Heart left ventricle (tissue), 16 donors: ENCODE results near the gene ZNF565. TPM values are rescaled to one million over a fixed set of nuclear protein-coding genes. Genes with fewer than 3 reads are reported as not detected.

Experiments used
- ATAC-seq, 4 donors: fragments of 200-7000 bp; cut with Tn5 transposase; one replicate each; pipeline ENCODE4 v1.9.1; 2020 to 2022; ENCODE audit warnings: moderate library complexity in 4 of 4, mild to moderate bottlenecking in 3 of 4, moderate number of reproducible peaks in 1 of 4
- DNase-seq, 5 donors: peaks; one replicate each; pipeline ENCODE4 v3.0.0-alpha.2; 2020
- H3K27ac ChIP-seq, 12 donors: fragments of 200-600 bp; sonication (generic) in 4 of 12; one replicate each; pipeline versions ENCODE4 v1.5.0 to v1.8.0; 2016 to 2022; ENCODE audit warnings: mild to moderate bottlenecking in 2 of 12
- H3K27me3 ChIP-seq, 9 donors: fragments of 200-600 bp; sonication (generic) in 2 of 9; one replicate each; pipeline versions ENCODE4 v1.5.1 to v1.8.0; 2016 to 2022; ENCODE audit warnings: mild to moderate bottlenecking in 3 of 9
- H3K36me3 ChIP-seq, 9 donors: fragments of 200-600 bp; sonication (generic) in 2 of 9; one replicate each; pipeline versions ENCODE4 v1.5.0 to v1.8.0; 2018 to 2022; ENCODE audit warnings: mild to moderate bottlenecking in 2 of 9
- H3K4me1 ChIP-seq, 12 donors: fragments of 200-600 bp; sonication (generic) in 4 of 12; one replicate each; pipeline versions ENCODE4 v1.5.0 to v1.8.0; 2016 to 2022; ENCODE audit warnings: mild to moderate bottlenecking in 3 of 12
- H3K4me3 ChIP-seq, 12 donors: fragments of 200-600 bp; sonication (generic) in 4 of 12; one replicate each; pipeline versions ENCODE4 v1.5.0 to v1.8.0; 2017 to 2022; ENCODE audit warnings: mild to moderate bottlenecking in 9 of 12, moderate library complexity in 4 of 12
- H3K9me3 ChIP-seq, 12 donors: fragments of 200-600 bp; sonication (generic) in 4 of 12; one replicate each; pipeline versions ENCODE4 v1.5.0 to v1.8.0; 2016 to 2022; ENCODE audit warnings: mild to moderate bottlenecking in 1 of 12
- POLR2A ChIP-seq, 2 donors: fragments of 450-650 bp; IDR thresholded peaks; one replicate each; pipeline ENCODE4 v1.6.1; 2017; ENCODE audit warnings: antibody characterized with exemption in 2 of 2, mild to moderate bottlenecking in 2 of 2, moderate library complexity in 2 of 2
- WGBS, 4 donors: extraction: QIAGEN DNeasy Blood & Tissue Kit in 2 of 4; methylation state at CpG; one replicate each; pipeline versions ENCODE4 v1.1.5 to v1.1.7; 2013 to 2018; 5-methylcytosine and 5-hydroxymethylcytosine counted together
- intact Hi-C, 10 donors: fragments of 100-400 bp; cut with DNase I; formaldehyde crosslinking; loops; one replicate each; pipeline versions ENCODE4 v1.11.1 to v1.14.2; 2022
- polyA plus RNA-seq, 2 donors: library from polyadenylated mRNA; stranded (reverse); fragments of 200-250 nt; gene quantifications; one replicate each; pipeline ENCODE4 v1.2.3, GENCODE V29; 2013
- total RNA-seq, 9 donors: library from RNA; depleted of rRNA in 2 of 9; stranded (reverse); fragments of >200 nt in 2 of 9; fragmentation: NEBNext Ultra II Directional in 3 of 9; extraction: Animal tissue kit (Norgen Biotek cat#: 25700) in 3 of 9; gene quantifications; one replicate each; pipeline versions ENCODE4 v1.1.0 to v1.2.4, GENCODE V29; 2016 to 2023
- TF ChIP-seq, protein P1 (sequence below), 12 donors: fragments of 200-600 bp; sonication (generic) in 4 of 12; IDR thresholded peaks; one replicate each; pipeline versions ENCODE4 v1.5.0 to v1.8.0; 2018 to 2022; ENCODE audit warnings: antibody characterized with exemption in 12 of 12, mild to moderate bottlenecking in 5 of 12
- donor health status: ischemic (EF 13 %, LVEDD 7.1; RV severe dilation, severe dysfunction).
- donor health status: healthy with polysubstance abuse.
- donor health status: DM: no; HTN: yes; CAD: no.
- donor health status: DM: no; HTN: no; CAD: no.
- donor health status: ischemic (EF 25% LVEDD 6.9; RV normal size, moderate dysfunction).
- donor health status: ischemic (EF 25% LVEDD 5.7; RV mildly dilated, moderate dysfunction).
- donor health status: healthy.
- donor health status: DM: yes; HTN: yes; CAD: no.
- donor health status: ischemic (EF 35%, LVEDD 5.7; RV mildly dilated, moderate dysfunction).
- donor health status: nonischemic (EF 11% LVEDD 7.7; RV severe dilation, severe dysfunction).
- donor health status: DM: yes; HTN: yes; CAD: no.
- donor health status: PGD.
- donor health status: ischemic (EF 29% LVEDD 5.4; RV normal size, mild dysfunction).
- donor health status: nonischemic (EF 23%, LVEDD 6.1; RV moderate dilation, normal function).

ZNF565 gene
- total and polyA plus RNA-seq, 11 donors, result 2.3 to 4.3 (median 3.0) TPM

- Histone ChIP-seq H3K27me3 (no peaks in the 10 kb centered on the region), H3K27ac (peak overlapping the region; percentile 19 to 85 (median 68)), H3K4me3 (no peak overlapping the region), H3K36me3 (peaks cover 0 to 29% (median 14%) of the 10 kb centered on the region in 9 donors), H3K4me1 (peaks cover 0 to 21% (median 14%) of the 10 kb centered on the region in 12 donors), H3K9me3 (no peaks in the 10 kb centered on the region)
- TF ChIP-seq, protein P1, sequence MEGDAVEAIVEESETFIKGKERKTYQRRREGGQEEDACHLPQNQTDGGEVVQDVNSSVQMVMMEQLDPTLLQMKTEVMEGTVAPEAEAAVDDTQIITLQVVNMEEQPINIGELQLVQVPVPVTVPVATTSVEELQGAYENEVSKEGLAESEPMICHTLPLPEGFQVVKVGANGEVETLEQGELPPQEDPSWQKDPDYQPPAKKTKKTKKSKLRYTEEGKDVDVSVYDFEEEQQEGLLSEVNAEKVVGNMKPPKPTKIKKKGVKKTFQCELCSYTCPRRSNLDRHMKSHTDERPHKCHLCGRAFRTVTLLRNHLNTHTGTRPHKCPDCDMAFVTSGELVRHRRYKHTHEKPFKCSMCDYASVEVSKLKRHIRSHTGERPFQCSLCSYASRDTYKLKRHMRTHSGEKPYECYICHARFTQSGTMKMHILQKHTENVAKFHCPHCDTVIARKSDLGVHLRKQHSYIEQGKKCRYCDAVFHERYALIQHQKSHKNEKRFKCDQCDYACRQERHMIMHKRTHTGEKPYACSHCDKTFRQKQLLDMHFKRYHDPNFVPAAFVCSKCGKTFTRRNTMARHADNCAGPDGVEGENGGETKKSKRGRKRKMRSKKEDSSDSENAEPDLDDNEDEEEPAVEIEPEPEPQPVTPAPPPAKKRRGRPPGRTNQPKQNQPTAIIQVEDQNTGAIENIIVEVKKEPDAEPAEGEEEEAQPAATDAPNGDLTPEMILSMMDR (IDR thresholded peaks at IDR 0.05), result no peak
- peak in 3 of 5 donors; percentile 32 to 69 (median 44) for DNase-seq
- intact Hi-C loops, result loop anchor here in 2 of 10 donors (1.0 to 5.0 kb wide), 2 partner anchors 17 to 172 kb away; partner anchors contain the start of genes COX7A1 (in 1 of the 2) and SDHAF1 (in 1 of the 2)
- peak; percentile 40 to 76 (median 60) for ATAC-seq
- WGBS, 4 donors, result 20 to 34% (median 29%) methylated on average over 9 of the region's 9 CpGs
Observed at GRCh38 chr19:36169084-36169760, 45.2 kb downstream of the ZNF565 start.

DNA sequence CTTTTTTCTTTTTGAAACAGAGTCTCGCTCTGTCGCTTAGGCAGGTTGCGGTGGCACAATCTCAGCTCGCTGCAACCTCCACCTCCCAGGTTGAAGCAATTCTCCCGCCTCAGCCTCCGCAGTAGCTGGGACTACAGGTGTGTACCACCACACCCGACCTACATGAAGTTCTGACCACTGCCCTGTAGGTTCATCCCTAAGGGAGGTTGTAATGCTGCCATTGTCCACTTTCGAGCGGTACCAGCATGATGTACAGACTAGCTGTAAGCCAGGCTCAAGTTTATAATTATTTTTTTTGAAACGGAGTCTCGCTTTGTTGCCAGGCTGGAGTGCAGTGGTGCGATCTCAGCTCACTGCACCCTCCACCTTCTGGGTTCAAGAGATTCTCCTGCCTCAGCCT is 50.7 kb downstream of the ZNF565 start:
- DNase-seq, result no peak
- no peak for ATAC-seq
- Histone ChIP-seq H3K36me3 (peaks cover 0 to 39% (median 22%) of the 10 kb centered on the region in 9 donors), H3K27me3 (no peaks in the 10 kb centered on the region), H3K9me3 (no peaks in the 10 kb centered on the region), H3K4me1 (peaks cover 0 to 11% (median 4%) of the 10 kb centered on the region in 12 donors), H3K4me3 (no peak overlapping the region), H3K27ac (no peak overlapping the region)
- no peak for TF ChIP-seq POLR2A (IDR thresholded peaks at IDR 0.05)
- TF ChIP-seq, protein P1 (IDR thresholded peaks at IDR 0.05), result no peak
- intact Hi-C loops, result no loop called here
- WGBS, 4 donors, result 93 to 98% (median 95%) methylated on average over 12 of the region's 12 CpGs

DNA sequence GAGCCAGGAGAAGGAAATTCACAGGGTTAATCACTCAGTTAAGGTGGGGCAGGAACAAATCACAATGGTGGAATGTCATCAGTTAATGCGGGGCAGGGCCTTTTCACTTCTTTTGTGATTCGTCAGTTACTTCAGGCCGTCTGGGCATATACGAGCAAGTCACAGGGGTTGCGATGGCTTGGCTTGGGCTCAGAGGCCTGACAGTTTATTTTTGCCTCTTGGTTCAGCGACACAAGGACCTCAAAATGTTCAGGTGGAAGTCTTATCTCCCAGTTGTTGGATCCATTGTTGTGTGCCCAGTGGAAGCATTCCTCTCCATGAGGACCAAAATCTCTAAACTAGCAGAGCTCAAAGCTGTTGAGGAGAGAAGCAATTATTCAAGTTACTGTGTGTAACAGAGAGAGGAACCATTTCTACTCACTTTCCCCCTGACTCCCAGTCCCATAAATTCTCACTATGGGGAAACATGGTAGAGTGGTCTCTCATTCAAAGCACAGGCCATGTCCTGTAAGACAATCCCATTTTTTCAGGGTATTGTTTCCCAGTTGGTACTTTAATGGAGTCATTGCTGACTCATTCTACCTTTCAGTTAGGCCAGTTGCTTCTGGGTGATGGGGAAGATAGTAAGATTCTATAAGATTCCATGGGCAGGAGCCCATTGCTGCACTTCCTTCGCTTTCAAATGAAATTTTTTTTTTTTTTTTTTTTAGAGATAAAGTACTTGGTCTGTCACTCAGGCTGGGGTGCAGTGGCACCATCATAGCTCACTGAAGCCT is 53.5 kb downstream of the ZNF565 start:
- TF ChIP-seq, protein P1 (IDR thresholded peaks at IDR 0.05), result no peak
- no peak for TF ChIP-seq POLR2A (IDR thresholded peaks at IDR 0.05)
- Histone ChIP-seq H3K9me3 (no peaks in the 10 kb centered on the region), H3K4me3 (no peak overlapping the region), H3K27ac (peak overlapping the region in 9 of 12 donors; percentile 12 to 70 (median 53)), H3K36me3 (peaks cover 0 to 20% (median 8%) of the 10 kb centered on the region in 9 donors), H3K4me1 (peaks cover 0 to 20% (median 2%) of the 10 kb centered on the region in 12 donors), H3K27me3 (no peaks in the 10 kb centered on the region)
- WGBS, 4 donors, result 51 to 62% (median 61%) methylated on average over 7 of the region's 7 CpGs
- DNase-seq (no peak), ATAC-seq (peak in 3 of 4 donors; percentile 42 to 59 (median 46))
- intact Hi-C loops, result no loop called here

DNA sequence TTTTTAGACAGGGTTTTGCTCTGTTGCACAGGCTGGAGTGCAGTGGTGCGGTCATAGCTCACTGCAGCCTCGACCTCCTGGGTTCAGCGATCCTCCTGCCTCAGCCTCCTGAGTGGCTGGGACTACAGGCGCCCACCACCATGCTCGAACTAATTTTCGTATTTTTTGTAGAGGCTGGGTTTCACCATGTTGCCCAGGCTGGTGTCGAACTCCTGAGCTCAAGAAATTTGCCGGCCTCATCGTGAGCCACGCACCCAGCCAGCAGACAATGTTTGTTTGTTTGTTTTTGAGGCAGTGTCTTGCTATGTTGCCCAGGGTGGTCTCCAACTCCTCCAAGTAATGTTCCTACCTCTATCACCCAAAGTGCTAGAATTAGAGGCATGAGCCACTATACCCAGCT is 61.3 kb downstream of the ZNF565 start:
- no peak for TF ChIP-seq POLR2A (IDR thresholded peaks at IDR 0.05)
- TF ChIP-seq, protein P1 (IDR thresholded peaks at IDR 0.05), result no peak
- Histone ChIP-seq H3K27me3 (no peaks in the 10 kb centered on the region), H3K4me3 (peak overlapping the region in 11 of 12 donors; percentile 57 to 94 (median 79)), H3K4me1 (peaks cover 0 to 48% (median 25%) of the 10 kb centered on the region in 12 donors), H3K9me3 (no peaks in the 10 kb centered on the region), H3K36me3 (peaks cover 0 to 30% (median 27%) of the 10 kb centered on the region in 9 donors), H3K27ac (peak overlapping the region; percentile 97 to 100 (median 99))
- intact Hi-C loops, result loop anchor here in 1 of 10 donors (1.0 kb wide), 1 partner anchor 13 kb away; the partner anchor contains the start of gene CAPNS1
- DNase-seq, result peak in 1 of 5 donors; percentile 46
- no peak for ATAC-seq
- WGBS, 4 donors, result 78 to 84% (median 84%) methylated on average over 10 of the region's 10 CpGs
